ENCODE results near the gene ITGAL.

ITGAL gene

DNA sequence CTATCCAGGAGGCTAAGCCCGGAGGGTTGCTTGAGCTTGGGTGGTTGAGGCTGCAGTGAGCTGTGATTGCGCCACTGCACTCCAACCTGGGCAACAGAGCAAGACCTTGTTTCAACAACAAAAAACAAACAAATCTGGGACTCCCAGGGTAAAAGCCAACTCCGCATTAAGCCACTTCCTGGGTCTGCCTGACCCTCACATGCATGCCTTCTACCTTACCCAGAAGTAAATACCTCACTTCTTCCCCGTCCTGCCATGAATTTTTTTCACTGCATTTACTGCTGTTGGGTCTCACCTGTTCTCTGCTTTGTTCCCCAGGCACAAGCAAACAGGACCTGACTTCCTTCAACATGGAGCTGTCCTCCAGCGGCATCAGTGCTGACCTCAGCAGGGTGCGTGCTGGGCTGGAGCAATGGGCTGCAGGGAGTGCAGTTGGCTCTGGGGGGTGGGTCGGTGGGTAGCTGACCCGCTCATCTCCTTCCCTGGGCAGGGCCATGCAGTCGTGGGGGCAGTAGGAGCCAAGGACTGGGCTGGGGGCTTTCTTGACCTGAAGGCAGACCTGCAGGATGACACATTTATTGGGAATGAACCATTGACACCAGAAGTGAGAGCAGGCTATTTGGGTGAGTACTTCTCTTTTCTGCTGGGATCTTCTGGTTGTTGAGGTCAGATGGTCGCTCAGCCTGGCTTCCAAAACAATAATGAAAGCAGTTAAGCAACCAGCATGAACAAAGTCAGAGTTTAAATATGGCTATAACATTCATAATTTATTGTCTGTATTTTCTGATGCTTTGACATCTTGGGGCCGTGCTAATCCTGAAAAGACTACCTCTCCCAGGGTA is 16.4 kb downstream of the ITGAL start:
- no peak overlapping the region for H2AFZ ChIP-seq (ENCODE audit: low read length)
- H3K4me2 ChIP-seq (ENCODE audit: low read length): no peak overlapping the region
- no peaks in the 10 kb centered on the region for H3F3A ChIP-seq (ENCODE audit: insufficient read depth, low read length)
- H3K79me2 ChIP-seq (ENCODE audit: insufficient read depth, low read length): no peaks in the 10 kb centered on the region
- no peak overlapping the region for H3K9ac ChIP-seq (ENCODE audit: low read length)
- H3K9me2 ChIP-seq (ENCODE audit: low read depth, low read length): no peaks in the 10 kb centered on the region
- no peaks in the 10 kb centered on the region for H3K27me3 ChIP-seq (ENCODE audit: insufficient read depth, low read length)
- no peak overlapping the region for H3K27ac ChIP-seq (ENCODE audit: low read depth, low read length, poor library complexity, severe bottlenecking)
- H3K4me1 ChIP-seq (ENCODE audit: insufficient read depth, low read length, severe bottlenecking): no peaks in the 10 kb centered on the region
- H3K9me3 ChIP-seq (ENCODE audit: low read length): no peaks in the 10 kb centered on the region
- peaks cover 80% of the 10 kb centered on the region for H3K36me3 ChIP-seq (ENCODE audit: insufficient read depth, low read length)
- TF ChIP-seq, protein P1, sequence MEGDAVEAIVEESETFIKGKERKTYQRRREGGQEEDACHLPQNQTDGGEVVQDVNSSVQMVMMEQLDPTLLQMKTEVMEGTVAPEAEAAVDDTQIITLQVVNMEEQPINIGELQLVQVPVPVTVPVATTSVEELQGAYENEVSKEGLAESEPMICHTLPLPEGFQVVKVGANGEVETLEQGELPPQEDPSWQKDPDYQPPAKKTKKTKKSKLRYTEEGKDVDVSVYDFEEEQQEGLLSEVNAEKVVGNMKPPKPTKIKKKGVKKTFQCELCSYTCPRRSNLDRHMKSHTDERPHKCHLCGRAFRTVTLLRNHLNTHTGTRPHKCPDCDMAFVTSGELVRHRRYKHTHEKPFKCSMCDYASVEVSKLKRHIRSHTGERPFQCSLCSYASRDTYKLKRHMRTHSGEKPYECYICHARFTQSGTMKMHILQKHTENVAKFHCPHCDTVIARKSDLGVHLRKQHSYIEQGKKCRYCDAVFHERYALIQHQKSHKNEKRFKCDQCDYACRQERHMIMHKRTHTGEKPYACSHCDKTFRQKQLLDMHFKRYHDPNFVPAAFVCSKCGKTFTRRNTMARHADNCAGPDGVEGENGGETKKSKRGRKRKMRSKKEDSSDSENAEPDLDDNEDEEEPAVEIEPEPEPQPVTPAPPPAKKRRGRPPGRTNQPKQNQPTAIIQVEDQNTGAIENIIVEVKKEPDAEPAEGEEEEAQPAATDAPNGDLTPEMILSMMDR (IDR thresholded peaks at IDR 0.05; ENCODE audit: low read length): no peak
- TF ChIP-seq EZH2 (IDR thresholded peaks at IDR 0.05; ENCODE audit: borderline replicate concordance, low read length): no peak
- H4K20me1 ChIP-seq (ENCODE audit: insufficient read depth, low read length): no peaks in the 10 kb centered on the region
- no peak overlapping the region for H3K4me3 ChIP-seq (ENCODE audit: low read depth, low read length, poor library complexity, severe bottlenecking)

GRCh38 chr16:30490210-30490609 is 17.7 kb downstream of the ITGAL start:
- peaks cover 89% of the 10 kb centered on the region for H3K36me3 ChIP-seq (ENCODE audit: insufficient read depth, low read length)
- no peaks in the 10 kb centered on the region for H3K9me2 ChIP-seq (ENCODE audit: low read depth, low read length)
- H3K79me2 ChIP-seq (ENCODE audit: insufficient read depth, low read length): no peaks in the 10 kb centered on the region
- no peak overlapping the region for H2AFZ ChIP-seq (ENCODE audit: low read length)
- no peaks in the 10 kb centered on the region for H3K9me3 ChIP-seq (ENCODE audit: low read length)
- H3K27ac ChIP-seq (ENCODE audit: low read depth, low read length, poor library complexity, severe bottlenecking): no peak overlapping the region
- no peak overlapping the region for H3K4me3 ChIP-seq (ENCODE audit: low read depth, low read length, poor library complexity, severe bottlenecking)
- no peak for TF ChIP-seq EZH2 (IDR thresholded peaks at IDR 0.05; ENCODE audit: borderline replicate concordance, low read length)
- TF ChIP-seq, protein P1 (IDR thresholded peaks at IDR 0.05; ENCODE audit: low read length): no peak
- no peak overlapping the region for H3K9ac ChIP-seq (ENCODE audit: low read length)
- H3K4me1 ChIP-seq (ENCODE audit: insufficient read depth, low read length, severe bottlenecking): no peaks in the 10 kb centered on the region
- no peaks in the 10 kb centered on the region for H4K20me1 ChIP-seq (ENCODE audit: insufficient read depth, low read length)
- H3K4me2 ChIP-seq (ENCODE audit: low read length): no peak overlapping the region
- no peaks in the 10 kb centered on the region for H3K27me3 ChIP-seq (ENCODE audit: insufficient read depth, low read length)
- no peaks in the 10 kb centered on the region for H3F3A ChIP-seq (ENCODE audit: insufficient read depth, low read length)

- H2AFZ ChIP-seq (ENCODE audit: low read length): no peak overlapping the region
- no peaks in the 10 kb centered on the region for H3K79me2 ChIP-seq (ENCODE audit: insufficient read depth, low read length)
- no peak overlapping the region for H3K27ac ChIP-seq (ENCODE audit: low read depth, low read length, poor library complexity, severe bottlenecking)
- no peak overlapping the region for H3K9ac ChIP-seq (ENCODE audit: low read length)
- no peaks in the 10 kb centered on the region for H3K9me3 ChIP-seq (ENCODE audit: low read length)
- H3K4me3 ChIP-seq (ENCODE audit: low read depth, low read length, poor library complexity, severe bottlenecking): no peak overlapping the region
- TF ChIP-seq, protein P1 (IDR thresholded peaks at IDR 0.05; ENCODE audit: low read length): no peak
- TF ChIP-seq EZH2 (IDR thresholded peaks at IDR 0.05; ENCODE audit: borderline replicate concordance, low read length): no peak
- H3K27me3 ChIP-seq (ENCODE audit: insufficient read depth, low read length): no peaks in the 10 kb centered on the region
- H4K20me1 ChIP-seq (ENCODE audit: insufficient read depth, low read length): no peaks in the 10 kb centered on the region
- H3K4me2 ChIP-seq (ENCODE audit: low read length): no peak overlapping the region
- no peaks in the 10 kb centered on the region for H3F3A ChIP-seq (ENCODE audit: insufficient read depth, low read length)
- H3K9me2 ChIP-seq (ENCODE audit: low read depth, low read length): no peaks in the 10 kb centered on the region
- H3K4me1 ChIP-seq (ENCODE audit: insufficient read depth, low read length, severe bottlenecking): no peaks in the 10 kb centered on the region
- H3K36me3 ChIP-seq (ENCODE audit: insufficient read depth, low read length): peaks cover 86% of the 10 kb centered on the region
These were observed 18.7 kb downstream of the ITGAL start for GRCh38 chr16:30491229-30491628.
